Fibroblast of lung (primary cell): Measurements from ENCODE around the gene DPP10.

Experiments
- CTCF ChIP-seq, 2 donors: IDR thresholded peaks in 1 of 2; conservative IDR thresholded peaks in 1 of 2; 1 replicate in 1 of 2; 2 replicates in 1 of 2; pipeline ENCODE4 v1.5.1; 2011 to 2012; ENCODE audit warnings: low read length in 2 of 2, control low read depth in 1 of 2, inconsistent platforms in 1 of 2, low read depth in 1 of 2, mild to moderate bottlenecking in 1 of 2
- EZH2 ChIP-seq: IDR thresholded peaks from 2 replicates; pipeline ENCODE4 v1.5.1; 2012; ENCODE audit warnings: low read length, control low read depth, mild to moderate bottlenecking; ENCODE audit errors: missing control alignments

- TF ChIP-seq CTCF (conservative IDR thresholded peaks at IDR 0.05 in 1 of 2, IDR thresholded peaks at IDR 0.05 in 1 of 2; ENCODE audit: low read depth in 1 of 2, low read length in 2 of 2) (no peak), EZH2 (no peak)
These were observed 727.4 kb downstream of the DPP10 start for GRCh38 chr2:115169814-115170213.
